ENCODE results near the gene NTN3.

NTN3 gene

DNA sequence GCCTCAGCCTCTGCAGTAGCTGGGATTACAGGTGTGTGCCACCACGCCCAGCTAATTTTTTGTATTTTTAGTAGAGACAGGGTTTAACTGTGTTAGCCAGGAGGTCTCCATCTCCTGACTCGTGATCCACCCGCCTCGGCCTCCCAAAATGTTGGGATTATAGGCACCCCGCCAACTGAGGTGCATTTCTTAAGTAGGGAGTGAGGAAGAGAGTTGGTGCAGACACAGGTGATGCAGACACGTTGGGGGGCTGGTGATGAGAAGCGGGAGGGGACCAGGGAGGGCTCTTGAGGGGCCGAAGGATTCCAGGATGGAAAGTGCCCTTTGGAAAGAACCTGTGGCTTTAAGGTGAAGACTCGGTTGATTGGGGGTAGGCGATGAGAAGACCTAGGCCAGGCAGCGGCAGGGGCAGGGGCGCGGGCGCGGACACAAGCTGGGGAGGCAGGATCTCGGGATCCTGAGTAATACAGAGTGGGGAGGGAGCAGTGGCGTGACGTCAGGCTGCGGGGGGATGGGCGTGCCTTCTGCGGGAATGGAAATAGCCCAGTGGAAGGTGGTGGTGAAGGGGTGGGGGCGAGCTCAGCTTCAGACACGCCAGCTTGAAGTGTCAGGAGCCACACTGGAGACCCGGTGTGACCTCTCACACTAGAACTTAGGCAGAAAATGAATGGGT, 40.2 kb downstream of the NTN3 start:
- peak overlapping the region; percentile 39 for H3K9ac ChIP-seq (ENCODE audit: low read length)
- H3K4me3 ChIP-seq (ENCODE audit: low read length) = no peak overlapping the region
- no peaks in the 10 kb centered on the region for H3K36me3 ChIP-seq (ENCODE audit: control insufficient read depth, insufficient read depth, low read length)
- no peaks in the 10 kb centered on the region for H3K9me3 ChIP-seq (ENCODE audit: control insufficient read depth, low read length)
- H3K27me3 ChIP-seq (ENCODE audit: control insufficient read depth, insufficient read depth, low read length) = peaks cover 3% of the 10 kb centered on the region
- peaks cover 32% of the 10 kb centered on the region for H3K4me1 ChIP-seq (ENCODE audit: control insufficient read depth, insufficient read depth, low read length)

DNA sequence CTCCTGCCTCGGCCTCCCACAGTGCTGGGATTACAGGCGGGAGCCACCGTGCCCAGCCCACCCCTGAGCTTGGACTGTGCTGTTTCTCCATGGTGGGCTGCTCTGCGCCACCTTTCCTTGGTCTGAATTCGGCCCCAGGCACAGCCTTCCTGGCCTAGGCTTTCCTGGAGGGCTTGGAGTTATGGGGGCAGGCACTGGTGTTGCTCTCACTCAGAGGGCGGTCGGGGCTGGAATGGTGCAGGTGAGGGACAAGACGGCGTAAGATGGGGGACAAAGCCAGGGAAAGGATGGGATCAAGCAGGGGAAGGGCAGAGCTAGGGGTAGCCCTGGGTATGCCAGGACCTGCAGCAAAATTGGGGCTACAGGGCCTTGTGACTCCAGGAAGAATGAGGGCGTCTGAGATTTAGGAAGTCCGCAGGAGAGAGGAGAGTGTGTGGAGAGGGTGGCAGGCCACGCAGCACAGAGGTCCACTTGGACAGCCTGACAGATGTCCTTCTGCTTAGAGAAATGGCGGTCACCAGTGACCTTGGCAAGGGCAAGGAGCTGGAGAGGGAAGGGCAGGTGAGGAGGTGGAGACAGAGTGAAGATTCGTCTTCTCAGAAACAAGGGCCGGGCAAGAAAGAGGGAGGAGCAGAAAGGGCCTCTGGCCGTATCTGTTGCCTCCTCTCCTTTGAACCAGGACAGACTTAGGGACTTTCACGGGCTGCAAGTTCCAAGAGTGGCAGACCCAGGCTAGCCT, 41.1 kb downstream of the NTN3 start:
- Histone ChIP-seq H3K4me3 (ENCODE audit: low read length) (no peak overlapping the region), H3K9me3 (ENCODE audit: control insufficient read depth, low read length) (no peaks in the 10 kb centered on the region), H3K9ac (ENCODE audit: low read length) (no peak overlapping the region), H3K27me3 (ENCODE audit: control insufficient read depth, insufficient read depth, low read length) (peaks cover 3% of the 10 kb centered on the region), H3K4me1 (ENCODE audit: control insufficient read depth, insufficient read depth, low read length) (peaks cover 41% of the 10 kb centered on the region), H3K36me3 (ENCODE audit: control insufficient read depth, insufficient read depth, low read length) (no peaks in the 10 kb centered on the region)

- peak overlapping the region; percentile 14 for H3K4me3 ChIP-seq (ENCODE audit: low read length)
- H3K9ac ChIP-seq (ENCODE audit: low read length) = peak overlapping the region; percentile 87
- peaks cover 44% of the 10 kb centered on the region for H3K4me1 ChIP-seq (ENCODE audit: control insufficient read depth, insufficient read depth, low read length)
- no peaks in the 10 kb centered on the region for H3K9me3 ChIP-seq (ENCODE audit: control insufficient read depth, low read length)
- H3K27me3 ChIP-seq (ENCODE audit: control insufficient read depth, insufficient read depth, low read length) = peaks cover 3% of the 10 kb centered on the region
- H3K36me3 ChIP-seq (ENCODE audit: control insufficient read depth, insufficient read depth, low read length) = no peaks in the 10 kb centered on the region
Measured at GRCh38 chr16:2512735-2513404, 41.8 kb downstream of the NTN3 start.

DNA sequence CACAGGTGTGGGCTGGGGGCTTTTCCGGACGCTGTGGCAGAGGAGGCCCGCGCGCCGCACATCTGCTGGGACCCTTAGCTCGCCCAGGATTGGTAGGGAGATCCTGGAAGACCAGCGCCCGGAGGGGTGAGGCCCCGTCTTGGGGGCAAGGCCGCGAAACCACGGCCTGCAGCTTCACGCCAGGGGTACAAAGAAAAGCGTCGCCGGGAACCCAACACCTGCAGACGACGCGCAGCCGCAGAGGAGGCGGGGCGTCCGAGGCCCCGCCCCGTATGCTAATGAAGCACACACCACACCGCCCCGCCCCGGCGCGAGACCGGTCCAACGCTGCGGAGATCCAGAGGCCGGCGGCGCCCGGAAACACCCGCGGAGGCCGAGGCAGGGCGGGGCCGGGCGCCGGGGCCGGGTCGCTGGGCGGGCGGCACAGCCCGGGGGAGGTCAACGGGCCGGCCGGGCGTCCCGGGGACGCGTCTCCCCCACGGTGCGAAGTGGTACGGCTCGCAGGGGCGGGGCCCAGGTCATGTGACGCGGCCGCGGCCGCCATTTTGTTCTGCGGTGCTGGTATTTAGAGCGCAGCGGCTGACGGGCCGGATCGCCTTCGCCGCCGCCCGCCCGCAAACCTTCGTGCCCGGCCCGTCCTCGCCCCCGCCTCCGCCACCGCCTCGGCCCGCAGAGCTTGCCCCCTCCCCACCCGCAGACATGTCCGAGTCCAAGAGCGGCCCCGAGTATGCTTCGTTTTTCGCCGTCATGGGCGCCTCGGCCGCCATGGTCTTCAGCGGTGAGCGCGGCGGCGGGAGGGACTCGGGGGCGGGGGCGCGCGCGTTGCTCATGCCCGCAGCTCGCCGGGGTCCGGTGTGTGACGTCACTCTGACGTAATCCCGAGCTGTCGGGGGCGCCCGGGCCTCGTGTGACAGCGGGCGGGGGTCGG, 42.6 kb downstream of the NTN3 start, which contains the start of gene ATP6V0C:
Gene ATP6V0C (plus strand): TSS at position 548 of the 928 bp plus-strand sequence. CDS start 152 bp downstream, at position 700.
- peak within 1 kb of the TSS; percentile 81 for H3K4me3 ChIP-seq (ENCODE audit: low read length)
- peak within 1 kb of the TSS; percentile 87 for H3K9ac ChIP-seq (ENCODE audit: low read length)
- H3K36me3 ChIP-seq (ENCODE audit: control insufficient read depth, insufficient read depth, low read length) = no peaks in the 10 kb centered on the region
- no peaks in the 10 kb centered on the region for H3K9me3 ChIP-seq (ENCODE audit: control insufficient read depth, low read length)
- peaks cover 52% of the 10 kb centered on the region for H3K4me1 ChIP-seq (ENCODE audit: control insufficient read depth, insufficient read depth, low read length)
- H3K27me3 ChIP-seq (ENCODE audit: control insufficient read depth, insufficient read depth, low read length) = peaks cover 3% of the 10 kb centered on the region

DNA sequence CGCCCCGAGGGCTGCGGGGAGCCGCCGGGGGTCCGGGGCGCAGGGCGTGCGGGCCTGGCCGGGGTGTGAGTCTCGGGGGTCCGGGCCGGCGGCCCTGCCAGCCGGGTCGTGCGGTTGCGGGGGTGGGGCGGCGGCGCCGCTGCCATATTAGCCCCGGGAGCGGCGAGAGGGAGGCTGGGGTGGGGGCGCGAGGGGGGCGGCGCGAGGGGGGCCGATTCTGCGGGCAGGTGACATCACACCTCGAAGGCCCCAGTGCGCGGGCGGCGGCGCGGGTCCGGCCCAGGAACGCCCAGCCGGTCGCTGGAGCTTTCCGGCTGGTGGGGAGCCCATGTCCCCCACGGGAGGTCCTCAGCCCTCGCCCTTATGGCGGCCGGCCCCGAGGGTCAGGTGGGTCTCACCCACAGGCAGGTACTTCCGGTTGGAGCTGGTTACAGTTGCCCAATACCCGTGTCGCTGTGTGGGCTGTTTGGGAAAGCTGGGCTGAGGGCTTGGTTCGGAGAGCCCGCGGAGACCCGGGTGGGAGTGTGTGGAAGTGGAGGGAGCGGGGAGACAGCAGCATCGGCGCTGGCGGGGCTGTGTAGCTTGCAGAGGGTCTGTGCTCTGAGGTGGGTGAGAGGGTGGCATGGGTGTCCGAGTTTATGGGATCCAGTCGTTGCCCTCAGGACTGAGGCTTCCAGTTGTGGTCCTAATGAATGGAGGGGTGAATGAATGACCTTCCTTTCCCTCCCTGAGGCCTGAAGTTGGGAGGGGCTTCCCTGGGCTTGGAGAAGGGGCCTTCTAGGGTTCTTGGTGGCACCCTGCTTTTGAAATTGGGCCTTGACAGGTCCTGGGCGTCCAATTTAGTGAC, 43.5 kb downstream of the NTN3 start:
- Histone ChIP-seq H3K4me1 (ENCODE audit: control insufficient read depth, insufficient read depth, low read length) (peaks cover 61% of the 10 kb centered on the region), H3K9me3 (ENCODE audit: control insufficient read depth, low read length) (no peaks in the 10 kb centered on the region), H3K36me3 (ENCODE audit: control insufficient read depth, insufficient read depth, low read length) (no peaks in the 10 kb centered on the region), H3K9ac (ENCODE audit: low read length) (peak overlapping the region; percentile 87), H3K27me3 (ENCODE audit: control insufficient read depth, insufficient read depth, low read length) (peaks cover 3% of the 10 kb centered on the region), H3K4me3 (ENCODE audit: low read length) (peak overlapping the region; percentile 81)

GRCh38 chr16:2515180-2515851, 44.2 kb downstream of the NTN3 start:
- Histone ChIP-seq H3K4me3 (ENCODE audit: low read length) (peak overlapping the region; percentile 81), H3K4me1 (ENCODE audit: control insufficient read depth, insufficient read depth, low read length) (peaks cover 64% of the 10 kb centered on the region), H3K27me3 (ENCODE audit: control insufficient read depth, insufficient read depth, low read length) (peaks cover 3% of the 10 kb centered on the region), H3K36me3 (ENCODE audit: control insufficient read depth, insufficient read depth, low read length) (no peaks in the 10 kb centered on the region), H3K9ac (ENCODE audit: low read length) (peak overlapping the region; percentile 87), H3K9me3 (ENCODE audit: control insufficient read depth, low read length) (no peaks in the 10 kb centered on the region)

DNA sequence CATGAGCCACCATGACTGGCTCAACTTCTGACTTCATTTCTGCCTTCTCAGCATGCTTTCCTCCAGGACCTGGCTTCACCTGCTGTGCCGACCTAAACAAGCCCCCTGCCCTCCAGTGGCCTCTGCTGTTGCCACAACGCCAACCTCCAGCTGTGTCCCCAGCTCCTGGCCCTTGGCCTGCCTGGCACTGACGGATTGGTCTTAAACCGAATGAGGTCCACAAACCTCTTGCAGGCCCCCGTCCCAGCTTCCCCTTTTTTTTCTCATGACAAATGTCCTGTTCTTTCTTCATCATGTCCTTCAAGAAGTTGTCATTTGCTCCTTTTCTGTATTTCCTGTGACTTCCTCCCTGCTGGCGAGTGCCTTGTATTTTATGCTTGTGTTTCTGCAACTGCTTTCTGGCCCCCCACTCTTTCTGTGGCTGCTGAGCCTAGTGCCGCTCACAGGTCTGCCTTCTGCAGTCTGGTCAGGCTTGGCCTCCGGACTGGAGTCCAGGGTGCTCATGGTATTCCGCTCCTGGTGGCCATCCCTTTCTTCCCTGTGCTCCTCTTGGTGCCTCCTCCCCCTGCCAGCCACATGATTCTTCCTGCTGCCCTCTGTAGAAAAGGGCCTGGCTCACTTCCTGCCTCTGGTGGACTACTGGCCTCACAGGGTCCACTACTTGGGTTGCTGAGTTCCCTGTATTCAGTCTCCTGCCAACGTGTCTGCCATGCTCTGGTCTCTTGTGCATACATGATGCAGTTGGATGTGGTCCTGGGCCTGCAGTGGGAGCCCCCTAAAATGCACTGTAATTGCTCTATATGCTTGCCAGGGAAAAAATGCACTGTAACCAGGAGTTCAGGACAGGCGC, 45.5 kb downstream of the NTN3 start:
- no peaks in the 10 kb centered on the region for H3K36me3 ChIP-seq (ENCODE audit: control insufficient read depth, insufficient read depth, low read length)
- H3K4me1 ChIP-seq (ENCODE audit: control insufficient read depth, insufficient read depth, low read length) = peaks cover 65% of the 10 kb centered on the region
- no peaks in the 10 kb centered on the region for H3K9me3 ChIP-seq (ENCODE audit: control insufficient read depth, low read length)
- H3K27me3 ChIP-seq (ENCODE audit: control insufficient read depth, insufficient read depth, low read length) = peaks cover 3% of the 10 kb centered on the region
- H3K9ac ChIP-seq (ENCODE audit: low read length) = peak overlapping the region; percentile 87
- peak overlapping the region; percentile 25 for H3K4me3 ChIP-seq (ENCODE audit: low read length)

DNA sequence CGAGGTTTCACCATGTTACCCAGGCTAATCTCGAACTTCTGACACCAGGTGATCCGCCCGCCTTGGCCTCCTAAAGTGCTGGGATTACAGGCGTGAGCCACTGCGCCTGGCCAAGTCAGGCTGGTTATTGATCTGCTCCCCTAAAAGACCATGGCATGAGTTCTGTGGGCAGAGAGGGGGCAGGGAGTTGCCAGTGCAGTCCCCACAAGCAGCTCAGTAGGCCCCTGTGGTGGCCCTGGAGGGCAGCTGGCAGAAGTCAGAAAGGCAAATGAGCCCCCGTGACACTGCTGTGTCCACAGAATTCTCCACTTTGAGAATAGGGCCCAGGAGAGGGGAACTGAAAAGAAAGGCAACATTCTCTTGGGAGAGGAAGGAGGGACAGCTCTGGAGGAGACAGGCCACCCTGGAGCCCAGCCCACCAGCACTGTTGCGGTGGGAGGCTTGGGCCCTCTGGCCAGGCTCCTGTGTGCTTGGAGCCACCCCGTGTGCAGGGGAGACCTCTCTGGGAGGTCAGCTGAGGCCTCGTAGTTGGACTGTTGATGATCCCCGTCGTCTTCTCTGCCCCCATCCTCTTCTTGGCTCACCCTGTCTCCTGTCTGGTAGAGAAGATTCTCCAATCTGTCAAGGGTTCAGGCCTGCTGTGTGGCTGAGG, 47.0 kb downstream of the NTN3 start:
- H3K9ac ChIP-seq (ENCODE audit: low read length) = no peak overlapping the region

DNA sequence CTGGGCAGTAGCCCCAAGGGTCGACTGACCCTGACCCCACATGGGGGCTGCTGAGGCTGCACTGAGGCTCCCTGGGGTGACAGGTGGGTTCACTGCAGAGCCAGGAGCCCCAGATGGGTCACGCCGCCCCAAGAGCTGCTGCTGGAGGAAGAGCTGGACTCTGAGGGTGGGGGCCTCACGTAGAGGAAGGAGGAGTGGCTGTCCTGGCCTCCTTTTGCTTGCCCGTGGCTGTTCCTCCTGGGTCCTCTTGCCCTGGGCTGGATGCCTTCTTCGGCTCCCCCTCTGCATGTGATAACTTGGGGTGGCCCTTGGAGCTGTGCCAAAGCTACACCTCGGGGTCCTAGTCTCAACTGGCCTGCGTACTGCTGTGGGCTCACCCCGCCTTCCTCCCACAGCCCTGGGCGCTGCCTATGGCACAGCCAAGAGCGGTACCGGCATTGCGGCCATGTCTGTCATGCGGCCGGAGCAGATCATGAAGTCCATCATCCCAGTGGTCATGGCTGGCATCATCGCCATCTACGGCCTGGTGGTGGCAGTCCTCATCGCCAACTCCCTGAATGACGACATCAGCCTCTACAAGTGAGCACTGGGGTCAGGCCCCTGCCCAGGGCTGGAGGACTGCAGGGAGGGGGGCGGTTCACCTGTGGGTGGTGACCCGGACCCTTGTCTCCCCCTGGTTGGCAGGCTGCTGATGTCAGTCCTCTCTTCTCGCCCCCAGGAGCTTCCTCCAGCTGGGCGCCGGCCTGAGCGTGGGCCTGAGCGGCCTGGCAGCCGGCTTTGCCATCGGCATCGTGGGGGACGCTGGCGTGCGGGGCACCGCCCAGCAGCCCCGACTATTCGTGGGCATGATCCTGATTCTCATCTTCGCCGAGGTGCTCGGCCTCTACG, 48.0 kb downstream of the NTN3 start:
- H3K4me1 ChIP-seq (ENCODE audit: control insufficient read depth, insufficient read depth, low read length) = peaks cover 53% of the 10 kb centered on the region
- no peaks in the 10 kb centered on the region for H3K36me3 ChIP-seq (ENCODE audit: control insufficient read depth, insufficient read depth, low read length)
- H3K27me3 ChIP-seq (ENCODE audit: control insufficient read depth, insufficient read depth, low read length) = no peaks in the 10 kb centered on the region
- H3K4me3 ChIP-seq (ENCODE audit: low read length) = no peak overlapping the region
- peak overlapping the region; percentile 28 for H3K9ac ChIP-seq (ENCODE audit: low read length)
- no peaks in the 10 kb centered on the region for H3K9me3 ChIP-seq (ENCODE audit: control insufficient read depth, low read length)

More for the DNA sequence above, 47.0 kb downstream of the NTN3 start:
- Histone ChIP-seq H3K4me1 (ENCODE audit: control insufficient read depth, insufficient read depth, low read length) (peaks cover 57% of the 10 kb centered on the region), H3K36me3 (ENCODE audit: control insufficient read depth, insufficient read depth, low read length) (no peaks in the 10 kb centered on the region), H3K4me3 (ENCODE audit: low read length) (no peak overlapping the region), H3K9me3 (ENCODE audit: control insufficient read depth, low read length) (no peaks in the 10 kb centered on the region), H3K27me3 (ENCODE audit: control insufficient read depth, insufficient read depth, low read length) (no peaks in the 10 kb centered on the region)
